Hindlimb muscle (tissue), 1 donor: Measurements from ENCODE around the gene CSPG4. TPM values are rescaled to one million over a fixed set of nuclear protein-coding genes. Genes with fewer than 3 reads are reported as not detected.
A peak's percentile ranks its signal among the peaks of the same experiment; 100 is the strongest.
"Not testable (repeated sequence)": the region's sequence is repeated elsewhere in the genome, so short reads cannot be mapped to it uniquely, and the experiment has no call there.

Experiments
- DNase-seq: peaks from one replicate; pipeline ENCODE4 v3.0.0-alpha.2; 2013
- polyA plus RNA-seq: library from polyadenylated mRNA; unstranded; fragments of 120-200 nt; gene quantifications from one replicate; pipeline ENCODE4 v1.2.1, GENCODE V29; 2013; ENCODE audit not compliant: insufficient read length

CSPG4 gene
- polyA plus RNA-seq, 1 donor: 125 TPM

GRCh38 chr15:75704618-75705017 is 8.0 kb downstream of the CSPG4 start:
- DNase-seq: no peak

- DNase-seq: no peak
Observed at GRCh38 chr15:75704263-75704615, 8.4 kb downstream of the CSPG4 start.

- not testable (repeated sequence) for DNase-seq
Observed at GRCh38 chr15:75703440-75704262, 9.0 kb downstream of the CSPG4 start.

GRCh38 chr15:75702436-75702835 is 10.2 kb downstream of the CSPG4 start:
- no peak for DNase-seq

GRCh38 chr15:75701071-75702003 is 11.3 kb downstream of the CSPG4 start:
- not testable (repeated sequence) for DNase-seq

GRCh38 chr15:75699961-75700874 is 12.4 kb downstream of the CSPG4 start:
- DNase-seq: peak; percentile 69

- not testable (repeated sequence) for DNase-seq
Observed at GRCh38 chr15:75699517-75699916, 13.1 kb downstream of the CSPG4 start.

- not testable (repeated sequence) for DNase-seq
Observed at GRCh38 chr15:75697974-75698747, 14.5 kb downstream of the CSPG4 start.

GRCh38 chr15:75697523-75697922 is 15.1 kb downstream of the CSPG4 start:
- no peak for DNase-seq

GRCh38 chr15:75696854-75697259 is 15.8 kb downstream of the CSPG4 start:
- DNase-seq: no peak

GRCh38 chr15:75696311-75696720 is 16.3 kb downstream of the CSPG4 start:
- no peak for DNase-seq

- no peak for DNase-seq
Observed at GRCh38 chr15:75695634-75696310, 16.9 kb downstream of the CSPG4 start.

GRCh38 chr15:75695220-75695619 is 17.4 kb downstream of the CSPG4 start:
- peak; percentile 68 for DNase-seq

GRCh38 chr15:75694241-75695182 is 18.1 kb downstream of the CSPG4 start:
- peak; percentile 77 for DNase-seq

GRCh38 chr15:75693501-75694240 is 19.0 kb downstream of the CSPG4 start:
- DNase-seq: no peak

GRCh38 chr15:75693028-75693427 is 19.6 kb downstream of the CSPG4 start:
- not testable (repeated sequence) for DNase-seq

- not testable (repeated sequence) for DNase-seq
Observed at GRCh38 chr15:75692311-75692710, 20.3 kb downstream of the CSPG4 start.

GRCh38 chr15:75689429-75689828 is 23.2 kb downstream of the CSPG4 start:
- DNase-seq: not testable (repeated sequence)

GRCh38 chr15:75688831-75689230 is 23.8 kb downstream of the CSPG4 start:
- DNase-seq: no peak
